Esophagus (tissue), 2 donors: Measurements from ENCODE around the gene PPP1R16B. TPM values are rescaled to one million over a fixed set of nuclear protein-coding genes. Genes with fewer than 3 reads are reported as not detected.

ENCODE experiments used
- H3K27ac ChIP-seq, 2 donors: one replicate each; pipeline ENCODE4 v1.5.1; 2013; ENCODE audit warnings: low read depth in 2 of 2, mild to moderate bottlenecking in 2 of 2, inconsistent platforms in 1 of 2, low read length in 1 of 2, moderate library complexity in 1 of 2
- H3K27me3 ChIP-seq, 2 donors: one replicate each; pipeline ENCODE4 v1.6.1; 2013; ENCODE audit warnings: low read length in 2 of 2, control low read depth in 1 of 2, mild to moderate bottlenecking in 1 of 2; ENCODE audit not compliant: insufficient read depth in 2 of 2, control insufficient read depth in 1 of 2
- H3K36me3 ChIP-seq, 2 donors: one replicate each; pipeline ENCODE4 v1.6.1; 2013; ENCODE audit warnings: low read length in 1 of 2; ENCODE audit not compliant: control insufficient read depth in 2 of 2, insufficient read depth in 2 of 2
- H3K4me1 ChIP-seq, 2 donors: one replicate each; pipeline ENCODE4 v1.6.1; 2013; ENCODE audit warnings: low read length in 1 of 2; ENCODE audit not compliant: control insufficient read depth in 2 of 2, insufficient read depth in 2 of 2
- H3K4me3 ChIP-seq, 2 donors: one replicate each; pipeline ENCODE4 v1.5.1; 2013; ENCODE audit warnings: low read length in 2 of 2, mild to moderate bottlenecking in 2 of 2, low read depth in 1 of 2, moderate library complexity in 1 of 2
- H3K9me3 ChIP-seq, 2 donors: one replicate each; pipeline ENCODE4 v1.6.1; 2013; ENCODE audit warnings: mild to moderate bottlenecking in 2 of 2, low read depth in 1 of 2, low read length in 1 of 2, moderate library complexity in 1 of 2; ENCODE audit not compliant: control insufficient read depth in 2 of 2, insufficient read depth in 1 of 2
- WGBS, 2 donors: extraction: QIAGEN DNeasy Blood & Tissue Kit; methylation state at CpG; one replicate each; pipeline ENCODE4 v1.1.7; 2013; 5-methylcytosine and 5-hydroxymethylcytosine counted together
- polyA plus RNA-seq, 2 donors: library from polyadenylated mRNA; stranded (reverse); fragments of 200-250 nt; gene quantifications; one replicate each; pipeline ENCODE4 v1.2.3, GENCODE V29; 2013
- donor health status: healthy with polysubstance abuse.
- donor health status: Bipolar disorder and iron deficiency.

The PPP1R16B gene
- polyA plus RNA-seq, 2 donors, result 1.0 to 1.5 TPM

DNA sequence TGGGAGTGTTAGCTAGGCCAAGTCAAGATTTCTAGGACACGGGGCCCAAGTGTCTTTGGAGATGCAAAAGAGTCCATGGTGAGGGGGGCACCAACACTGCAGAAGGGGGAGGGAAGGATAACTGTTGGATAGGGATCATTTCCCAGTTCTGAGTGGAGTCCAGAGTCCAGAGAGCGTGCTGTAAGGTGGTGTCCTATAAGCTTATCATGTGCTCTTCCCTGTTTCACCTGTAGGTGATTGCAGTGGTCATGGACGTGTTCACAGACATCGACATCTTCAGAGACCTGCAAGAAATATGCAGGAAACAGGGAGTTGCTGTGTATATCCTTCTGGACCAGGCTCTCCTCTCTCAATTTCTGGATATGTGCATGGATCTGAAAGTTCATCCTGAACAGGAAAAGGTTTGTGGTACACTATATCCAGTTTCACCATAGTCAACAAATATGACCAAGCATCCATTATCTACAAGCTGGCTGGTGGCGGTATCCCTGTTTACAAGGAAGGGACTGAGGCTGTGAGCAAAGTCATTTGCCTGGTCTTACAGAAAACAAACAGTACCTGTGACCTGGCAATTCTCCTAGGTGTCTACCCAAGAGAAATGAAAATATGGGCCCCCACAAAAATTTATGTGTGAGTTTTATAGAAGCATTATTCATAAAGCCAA is 136.4 kb downstream of the PPP1R16B start:
- H3K27me3 ChIP-seq, result no peaks in the 10 kb centered on the region
- H3K27ac ChIP-seq, result no peak overlapping the region
- H3K36me3 ChIP-seq, result peaks cover 0 to 7% of the 10 kb centered on the region in 2 donors
- no peaks in the 10 kb centered on the region for H3K9me3 ChIP-seq
- H3K4me1 ChIP-seq, result peaks cover 4 to 17% of the 10 kb centered on the region in 2 donors
- 94 to 98% methylated on average over 5 of the region's 5 CpGs for WGBS, 2 donors
- H3K4me3 ChIP-seq, result no peak overlapping the region

DNA sequence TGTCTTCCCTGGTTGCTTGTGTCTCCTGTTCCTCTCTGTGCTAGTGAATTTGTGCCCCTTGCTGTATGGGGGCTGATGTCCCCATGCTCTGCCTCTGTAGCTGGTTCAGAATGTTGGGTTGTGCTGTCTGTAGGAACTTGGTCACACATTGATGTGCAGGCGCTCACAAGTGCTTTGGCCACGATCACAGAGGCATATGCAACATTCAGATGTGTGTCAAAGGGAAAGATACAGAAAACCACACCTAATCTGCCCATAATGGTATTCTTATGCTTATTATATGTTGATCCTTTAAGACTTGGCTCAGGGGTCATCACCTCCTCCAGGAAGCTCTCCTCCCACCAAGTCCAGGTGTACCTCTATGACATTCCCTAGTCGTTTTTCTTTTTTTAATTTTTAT is 139.5 kb downstream of the PPP1R16B start:
- peak overlapping the region in 1 of 2 donors; percentile 52 for H3K27ac ChIP-seq
- no peaks in the 10 kb centered on the region for H3K27me3 ChIP-seq
- no peaks in the 10 kb centered on the region for H3K9me3 ChIP-seq
- no peak overlapping the region for H3K4me3 ChIP-seq
- peaks cover 2 to 9% of the 10 kb centered on the region in 2 donors for H3K36me3 ChIP-seq
- WGBS, 2 donors, result 79 to 91% methylated on average over 3 of the region's 3 CpGs
- H3K4me1 ChIP-seq, result peaks cover 0 to 2% of the 10 kb centered on the region in 2 donors

DNA sequence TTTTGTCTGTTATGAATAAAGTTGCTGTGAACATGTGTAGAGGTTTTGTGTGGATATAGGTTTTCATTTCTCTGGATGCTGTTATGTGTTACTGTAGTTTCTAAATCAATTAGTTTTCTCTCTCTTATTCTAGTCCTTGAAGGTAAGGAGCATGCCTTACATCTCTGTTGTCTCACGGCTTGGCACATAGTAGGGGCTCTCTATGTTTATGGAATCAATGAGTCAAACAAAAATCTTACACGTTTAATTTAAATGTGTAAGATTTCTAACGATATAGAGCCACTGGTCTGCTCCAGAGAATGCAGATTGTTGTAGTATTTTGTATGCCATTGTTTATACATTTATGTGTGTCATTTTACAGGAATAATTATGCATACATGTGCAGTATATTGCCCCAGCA is 141.3 kb downstream of the PPP1R16B start:
- peaks cover 2 to 18% of the 10 kb centered on the region in 2 donors for H3K36me3 ChIP-seq
- H3K4me3 ChIP-seq, result no peak overlapping the region
- WGBS, 2 donors, result 74 to 85% methylated on average over 3 of the region's 3 CpGs
- H3K27me3 ChIP-seq, result no peaks in the 10 kb centered on the region
- H3K9me3 ChIP-seq, result no peaks in the 10 kb centered on the region
- peaks cover 0 to 2% of the 10 kb centered on the region in 2 donors for H3K4me1 ChIP-seq
- H3K27ac ChIP-seq, result no peak overlapping the region

DNA sequence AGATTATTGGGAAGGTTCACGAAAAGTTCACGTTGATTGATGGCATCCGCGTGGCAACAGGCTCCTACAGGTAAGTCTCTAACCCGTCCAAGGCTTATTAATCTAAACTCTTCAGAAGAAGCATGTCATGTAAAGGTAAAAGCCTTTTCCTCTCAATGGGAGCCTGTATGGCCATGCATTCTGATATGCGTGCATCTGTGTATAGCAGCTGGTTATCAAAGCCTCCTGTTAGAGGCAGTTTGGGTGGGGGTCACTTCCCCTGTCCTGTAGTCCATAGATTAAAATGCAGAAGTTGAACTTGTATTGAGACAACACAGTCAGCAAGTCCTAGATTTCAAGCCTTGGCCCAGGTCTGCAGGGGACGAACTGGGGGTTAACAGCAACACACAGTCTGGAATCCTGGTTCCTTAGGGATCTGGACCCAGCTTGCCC is 142.4 kb downstream of the PPP1R16B start:
- Histone ChIP-seq H3K27ac (peak overlapping the region; percentile 6 to 35), H3K36me3 (peaks cover 5 to 22% of the 10 kb centered on the region in 2 donors), H3K4me1 (peaks cover 0 to 2% of the 10 kb centered on the region in 2 donors), H3K9me3 (no peaks in the 10 kb centered on the region), H3K27me3 (no peaks in the 10 kb centered on the region), H3K4me3 (no peak overlapping the region)
- WGBS, 2 donors, result 43 to 60% methylated on average over 7 of the region's 7 CpGs

DNA sequence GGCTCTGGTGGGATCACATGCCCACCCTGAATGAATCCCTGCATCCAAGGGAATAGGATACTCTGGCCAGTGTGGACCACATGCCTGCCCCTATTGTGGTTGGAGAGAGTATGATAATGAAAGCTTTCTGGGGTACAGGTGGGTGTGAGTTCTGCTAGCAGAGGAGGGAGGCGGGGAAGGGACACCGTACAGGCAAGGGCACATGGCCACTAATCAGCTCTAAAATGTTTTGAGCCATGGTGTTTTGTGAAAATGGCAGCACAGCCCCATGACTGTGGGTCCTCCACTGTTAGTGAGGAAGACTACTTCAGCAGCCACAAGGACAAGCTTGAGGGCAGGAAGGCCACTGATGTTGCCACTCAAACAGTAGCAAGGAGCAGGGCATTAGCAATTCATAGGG is 144.8 kb downstream of the PPP1R16B start:
- Histone ChIP-seq H3K9me3 (no peaks in the 10 kb centered on the region), H3K27me3 (no peaks in the 10 kb centered on the region), H3K27ac (no peak overlapping the region), H3K36me3 (peaks cover 5 to 16% of the 10 kb centered on the region in 2 donors), H3K4me1 (no peaks in the 10 kb centered on the region), H3K4me3 (no peak overlapping the region)
- WGBS, 2 donors, result 95% methylated on average over 2 of the region's 2 CpGs

DNA sequence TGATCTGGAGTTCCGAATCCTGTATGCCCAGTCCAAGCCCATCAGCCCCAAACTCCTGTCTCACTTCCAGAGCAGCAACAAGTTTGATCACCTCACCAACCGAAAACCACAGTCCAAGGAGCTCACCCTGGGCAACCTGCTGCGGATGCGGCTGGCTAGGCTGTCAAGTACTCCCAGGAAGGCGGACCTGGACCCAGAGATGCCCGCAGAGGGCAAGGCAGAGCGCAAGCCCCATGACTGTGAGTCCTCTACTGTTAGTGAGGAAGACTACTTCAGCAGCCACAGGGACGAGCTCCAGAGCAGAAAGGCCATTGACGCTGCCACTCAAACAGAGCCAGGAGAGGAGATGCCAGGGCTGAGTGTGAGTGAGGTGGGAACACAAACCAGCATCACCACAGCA is 146.1 kb downstream of the PPP1R16B start:
- no peaks in the 10 kb centered on the region for H3K4me1 ChIP-seq
- no peak overlapping the region for H3K27ac ChIP-seq
- H3K4me3 ChIP-seq, result no peak overlapping the region
- H3K36me3 ChIP-seq, result peaks cover 5 to 16% of the 10 kb centered on the region in 2 donors
- no peaks in the 10 kb centered on the region for H3K9me3 ChIP-seq
- 95 to 97% methylated on average over 9 of the region's 9 CpGs for WGBS, 2 donors
- no peaks in the 10 kb centered on the region for H3K27me3 ChIP-seq

DNA sequence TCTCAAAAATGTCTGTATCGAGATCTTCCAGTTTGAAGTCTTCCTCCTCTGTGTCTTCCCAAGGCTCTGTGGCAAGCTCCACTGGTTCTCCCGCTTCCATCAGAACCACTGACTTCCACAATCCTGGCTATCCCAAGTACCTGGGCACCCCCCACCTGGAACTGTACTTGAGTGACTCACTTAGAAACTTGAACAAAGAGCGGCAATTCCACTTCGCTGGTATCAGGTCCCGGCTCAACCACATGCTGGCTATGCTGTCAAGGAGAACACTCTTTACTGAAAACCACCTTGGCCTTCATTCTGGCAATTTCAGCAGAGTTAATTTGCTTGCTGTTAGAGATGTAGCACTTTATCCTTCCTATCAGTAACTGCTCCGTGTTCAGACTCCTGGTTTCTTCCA is 146.7 kb downstream of the PPP1R16B start:
- Histone ChIP-seq H3K36me3 (peaks cover 5 to 16% of the 10 kb centered on the region in 2 donors), H3K4me3 (no peak overlapping the region), H3K27me3 (no peaks in the 10 kb centered on the region), H3K9me3 (no peaks in the 10 kb centered on the region), H3K27ac (no peak overlapping the region), H3K4me1 (no peaks in the 10 kb centered on the region)
- 94% methylated on average over 6 of the region's 6 CpGs for WGBS, 2 donors

DNA sequence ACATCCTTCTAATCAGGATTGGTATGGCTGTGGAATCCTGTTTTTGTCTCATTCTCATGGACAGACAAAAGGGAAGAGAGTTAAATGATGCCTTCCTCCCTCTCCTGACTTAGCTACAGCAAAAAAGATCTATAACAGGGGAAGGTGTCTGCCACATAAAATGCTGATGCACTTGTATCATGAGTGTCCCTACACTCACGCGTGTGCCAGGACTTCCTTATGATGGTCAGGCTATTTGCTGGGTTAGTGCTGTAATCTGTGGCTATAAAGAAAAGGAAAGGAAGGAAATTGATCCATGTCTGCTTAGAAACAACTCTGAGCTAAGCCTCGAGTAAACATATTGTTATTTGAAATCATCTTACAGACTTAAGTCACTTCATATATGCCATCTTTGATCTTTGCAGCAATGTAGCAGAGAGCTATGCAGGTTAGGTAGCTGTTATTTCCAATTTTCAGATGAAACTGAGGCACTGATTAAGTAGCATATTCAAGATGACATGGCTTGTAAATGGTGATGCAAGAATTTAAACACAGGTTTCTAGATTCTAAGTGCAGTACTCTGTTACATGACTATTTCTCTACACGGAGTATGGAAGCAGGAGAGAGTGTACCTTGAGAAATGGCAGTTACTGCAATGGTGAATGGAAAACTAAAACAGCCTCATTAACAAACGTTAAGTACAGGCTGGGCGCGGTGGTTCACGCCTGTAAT is 148.3 kb downstream of the PPP1R16B start:
- Histone ChIP-seq H3K27me3 (no peaks in the 10 kb centered on the region), H3K4me1 (no peaks in the 10 kb centered on the region), H3K4me3 (no peak overlapping the region), H3K9me3 (no peaks in the 10 kb centered on the region), H3K36me3 (peaks cover 3 to 14% of the 10 kb centered on the region in 2 donors), H3K27ac (no peak overlapping the region)
- 90 to 94% methylated on average over 8 of the region's 8 CpGs for WGBS, 2 donors

DNA sequence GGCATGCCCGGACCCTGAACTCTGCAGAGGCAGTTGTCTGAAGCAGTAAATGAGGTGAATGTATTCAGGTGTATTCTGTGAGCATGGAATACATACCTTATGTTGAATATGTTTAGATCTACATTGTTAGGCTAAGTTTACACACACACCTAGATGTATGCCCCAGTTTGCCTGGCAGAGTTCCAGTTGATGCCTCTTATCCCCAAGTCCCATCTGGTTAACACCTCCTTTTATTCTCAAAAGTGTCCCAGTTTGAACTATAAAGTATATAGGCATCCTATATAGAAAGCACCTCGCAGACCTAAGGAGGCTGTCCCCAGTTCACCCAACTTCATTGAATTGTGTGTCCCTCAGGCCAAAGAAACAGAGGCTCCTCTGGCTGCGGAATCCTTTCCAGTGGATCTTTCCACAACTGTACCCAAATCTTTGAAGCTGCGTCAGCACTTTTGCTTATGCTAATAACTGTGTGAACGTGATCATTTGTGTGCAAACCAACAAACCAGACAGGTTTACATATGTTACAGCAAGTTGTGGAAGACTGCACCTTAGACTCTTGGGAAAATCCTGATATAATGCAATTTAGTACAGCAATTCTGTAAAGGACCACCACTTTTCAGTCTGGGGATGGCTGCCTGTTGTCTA is 151.9 kb downstream of the PPP1R16B start:
- Histone ChIP-seq H3K4me1 (no peaks in the 10 kb centered on the region), H3K27me3 (no peaks in the 10 kb centered on the region), H3K9me3 (no peaks in the 10 kb centered on the region), H3K4me3 (no peak overlapping the region), H3K36me3 (peaks cover 0 to under 1% of the 10 kb centered on the region in 2 donors), H3K27ac (no peak overlapping the region)
- 85% methylated on average over 5 of the region's 5 CpGs for WGBS, 2 donors
